Neural cell (in vitro differentiated cells): Measurements from ENCODE around the gene NECTIN1. TPM values are rescaled to one million over a fixed set of nuclear protein-coding genes. Genes with fewer than 3 reads are reported as not detected.

Experiments
- H2AFZ ChIP-seq: fragments of 200-600, 300-800 bp; sonication (generic), shearing (Covaris generic); 2 replicates; pipeline ENCODE4 v1.6.0; 2014; ENCODE audit warnings: low read depth, mild to moderate bottlenecking, antibody characterized with exemption, low read length, moderate library complexity
- H3F3A ChIP-seq: fragments of 200-600 bp; shearing (Covaris generic); 2 replicates; pipeline ENCODE4 v1.6.1; 2016; ENCODE audit warnings: mild to moderate bottlenecking, moderate library complexity, mixed read lengths, antibody characterized with exemption, low read length; ENCODE audit not compliant: insufficient read depth, poor library complexity, severe bottlenecking
- H3K27ac ChIP-seq: fragments of 200-600, 300-800 bp; sonication (generic), shearing (Covaris generic); 2 replicates; pipeline ENCODE4 v1.5.1; 2014; ENCODE audit warnings: mild to moderate bottlenecking, low read length, moderate library complexity
- H3K27me3 ChIP-seq: fragments of 300-800, 200-600 bp; sonication (generic), shearing (Covaris generic); 2 replicates; pipeline ENCODE4 v1.6.0; 2014; ENCODE audit warnings: mild to moderate bottlenecking, low read depth, low read length, moderate library complexity; ENCODE audit not compliant: insufficient read depth
- H3K36me3 ChIP-seq: fragments of 300-800, 200-600 bp; sonication (generic), shearing (Covaris generic); 2 replicates; pipeline ENCODE4 v1.5.1; 2014; ENCODE audit warnings: mild to moderate bottlenecking, antibody characterized with exemption, low read length, moderate library complexity; ENCODE audit not compliant: insufficient read depth
- H3K4me2 ChIP-seq: fragments of 300-800, 200-600 bp; sonication (generic), shearing (Covaris generic); 2 replicates; pipeline ENCODE4 v1.6.0; 2014; ENCODE audit warnings: mild to moderate bottlenecking, low read length
- H3K4me3 ChIP-seq: fragments of 300-800, 200-600 bp; sonication (generic), shearing (Covaris generic); 2 replicates; pipeline ENCODE4 v1.5.1; 2014; ENCODE audit warnings: mild to moderate bottlenecking, low read length, moderate library complexity
- H3K79me2 ChIP-seq: fragments of 200-600 bp; shearing (Covaris generic); replicated peaks from 2 replicates; pipeline ENCODE4 v1.6.0; 2014; ENCODE audit warnings: mild to moderate bottlenecking, low read length, moderate library complexity; ENCODE audit not compliant: insufficient read depth
- H3K9ac ChIP-seq: fragments of 300-800, 200-600 bp; sonication (generic), shearing (Covaris generic); 2 replicates; pipeline ENCODE4 v1.6.1; 2016; ENCODE audit warnings: mild to moderate bottlenecking, low read length, mixed read lengths
- H3K9me2 ChIP-seq: fragments of 200-600 bp; shearing (Covaris generic); 2 replicates; pipeline ENCODE4 v1.6.1; 2016; ENCODE audit warnings: mild to moderate bottlenecking, low read length, mixed read lengths; ENCODE audit not compliant: insufficient read depth
- H3K9me3 ChIP-seq: fragments of 200-600, 300-800 bp; sonication (generic), shearing (Covaris generic); 2 replicates; pipeline ENCODE4 v1.6.1; 2016; ENCODE audit warnings: mild to moderate bottlenecking, mixed run types, low read length, moderate library complexity, mixed read lengths
- H4K20me1 ChIP-seq: fragments of 200-600 bp; shearing (Covaris generic); 2 replicates; pipeline ENCODE4 v1.6.1; 2016; ENCODE audit warnings: mild to moderate bottlenecking, mixed run types; ENCODE audit not compliant: insufficient read depth
- EP300 ChIP-seq: fragments of 450-650 bp; conservative IDR thresholded peaks from 2 replicates; pipeline ENCODE4 v1.6.1; 2014; ENCODE audit warnings: antibody characterized with exemption, mild to moderate bottlenecking, moderate library complexity; ENCODE audit not compliant: poor library complexity, severe bottlenecking
- EZH2 ChIP-seq: fragments of 200-600, 300-800 bp; shearing (Covaris generic), sonication (generic); IDR thresholded peaks from 2 replicates; pipeline ENCODE4 v1.6.1; 2014; ENCODE audit warnings: antibody characterized with exemption, low read length, borderline replicate concordance, mild to moderate bottlenecking; ENCODE audit not compliant: insufficient read depth, poor library complexity, severe bottlenecking
- MXI1 ChIP-seq: fragments of 450-650 bp; conservative IDR thresholded peaks from 2 replicates; pipeline ENCODE4 v1.6.1; 2014; ENCODE audit warnings: antibody characterized with exemption, mild to moderate bottlenecking; ENCODE audit not compliant: poor library complexity, severe bottlenecking
- POLR2AphosphoS5 ChIP-seq: IDR thresholded peaks from 2 replicates; pipeline ENCODE4 v1.6.1; 2012
- RAD21 ChIP-seq: fragments of 450-650 bp; conservative IDR thresholded peaks from 2 replicates; pipeline ENCODE4 v1.6.1; 2014; ENCODE audit warnings: antibody characterized with exemption, mild to moderate bottlenecking, moderate library complexity
- SMC3 ChIP-seq: fragments of 450-650 bp; conservative IDR thresholded peaks from 2 replicates; pipeline ENCODE4 v1.6.1; 2014; ENCODE audit warnings: antibody characterized with exemption, mild to moderate bottlenecking, moderate library complexity; ENCODE audit not compliant: poor library complexity
- TAF1 ChIP-seq: IDR thresholded peaks from 2 replicates; pipeline ENCODE4 v1.6.1; 2012; ENCODE audit warnings: low read depth
- polyA plus RNA-seq: library from polyadenylated mRNA; depleted of rRNA; stranded (reverse); fragments of >200 nt; gene quantifications from 2 replicates; pipeline ENCODE4 v1.2.3, GENCODE V29; 2014
- TF ChIP-seq, protein P1 (sequence below): fragments of 450-650 bp; IDR thresholded peaks from 2 replicates; pipeline ENCODE4 v1.5.1; 2014; ENCODE audit warnings: antibody characterized with exemption, mild to moderate bottlenecking, moderate library complexity; ENCODE audit not compliant: poor library complexity, severe bottlenecking
- TF ChIP-seq, protein P2 (sequence below): IDR thresholded peaks from 2 replicates; pipeline ENCODE4 v1.6.1; 2012; ENCODE audit warnings: borderline replicate concordance

The NECTIN1 gene
- polyA plus RNA-seq, 1 donor from 2014 or later, result 5.6 TPM

DNA sequence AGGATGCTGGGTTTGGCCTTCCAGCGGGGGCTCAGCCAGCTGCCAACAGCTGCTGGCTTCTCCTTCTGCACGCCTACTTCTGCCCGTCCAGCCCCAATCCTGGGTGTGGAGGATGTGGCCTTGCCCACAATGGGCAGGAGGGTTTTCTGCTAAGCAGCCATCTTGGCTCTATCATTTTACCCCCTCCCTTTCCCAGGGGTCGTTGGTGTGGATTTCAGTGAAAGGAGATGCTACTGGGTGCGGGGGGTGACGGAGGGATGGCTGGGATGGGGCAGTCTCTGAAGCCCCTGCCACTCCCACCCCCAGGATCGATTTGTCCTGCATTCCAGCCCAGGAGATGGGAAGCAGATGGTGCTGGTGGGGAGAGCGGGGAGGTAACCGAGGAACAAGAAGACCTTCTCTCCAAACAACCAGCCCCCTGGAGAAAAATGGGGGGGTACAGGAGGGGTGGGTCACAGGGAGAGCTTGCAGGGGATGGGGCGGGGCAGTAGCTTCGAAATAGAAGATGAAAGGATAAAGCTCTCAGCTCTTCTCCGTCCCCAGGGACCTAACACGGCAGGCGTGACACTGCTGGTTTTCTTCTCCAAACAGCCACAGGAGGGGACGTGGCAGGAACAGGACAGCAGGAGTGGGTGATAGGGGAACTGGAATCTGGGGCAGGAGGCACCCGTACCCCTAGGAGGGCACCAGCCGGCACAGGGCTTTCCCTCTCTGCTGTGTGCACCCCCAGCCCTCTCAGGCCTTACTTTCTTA lies 68.9 kb downstream of the NECTIN1 start:
- Histone ChIP-seq H3K4me2 (no peak overlapping the region), H3K4me3 (no peak overlapping the region), H3K27ac (no peak overlapping the region), H3K9ac (no peak overlapping the region), H4K20me1 (no peaks in the 10 kb centered on the region), H3F3A (no peaks in the 10 kb centered on the region), H3K9me3 (no peaks in the 10 kb centered on the region), H3K79me2 (no peaks in the 10 kb centered on the region), H3K36me3 (no peaks in the 10 kb centered on the region), H3K9me2 (no peaks in the 10 kb centered on the region), H3K27me3 (no peaks in the 10 kb centered on the region), H2AFZ (no peak overlapping the region)
- TF ChIP-seq RAD21 (no peak), POLR2AphosphoS5 (no peak), EP300 (no peak), EZH2 (no peak), SMC3 (no peak), MXI1 (no peak), TAF1 (no peak)
- TF ChIP-seq, protein P1, sequence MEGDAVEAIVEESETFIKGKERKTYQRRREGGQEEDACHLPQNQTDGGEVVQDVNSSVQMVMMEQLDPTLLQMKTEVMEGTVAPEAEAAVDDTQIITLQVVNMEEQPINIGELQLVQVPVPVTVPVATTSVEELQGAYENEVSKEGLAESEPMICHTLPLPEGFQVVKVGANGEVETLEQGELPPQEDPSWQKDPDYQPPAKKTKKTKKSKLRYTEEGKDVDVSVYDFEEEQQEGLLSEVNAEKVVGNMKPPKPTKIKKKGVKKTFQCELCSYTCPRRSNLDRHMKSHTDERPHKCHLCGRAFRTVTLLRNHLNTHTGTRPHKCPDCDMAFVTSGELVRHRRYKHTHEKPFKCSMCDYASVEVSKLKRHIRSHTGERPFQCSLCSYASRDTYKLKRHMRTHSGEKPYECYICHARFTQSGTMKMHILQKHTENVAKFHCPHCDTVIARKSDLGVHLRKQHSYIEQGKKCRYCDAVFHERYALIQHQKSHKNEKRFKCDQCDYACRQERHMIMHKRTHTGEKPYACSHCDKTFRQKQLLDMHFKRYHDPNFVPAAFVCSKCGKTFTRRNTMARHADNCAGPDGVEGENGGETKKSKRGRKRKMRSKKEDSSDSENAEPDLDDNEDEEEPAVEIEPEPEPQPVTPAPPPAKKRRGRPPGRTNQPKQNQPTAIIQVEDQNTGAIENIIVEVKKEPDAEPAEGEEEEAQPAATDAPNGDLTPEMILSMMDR, result no peak
- TF ChIP-seq, protein P2, sequence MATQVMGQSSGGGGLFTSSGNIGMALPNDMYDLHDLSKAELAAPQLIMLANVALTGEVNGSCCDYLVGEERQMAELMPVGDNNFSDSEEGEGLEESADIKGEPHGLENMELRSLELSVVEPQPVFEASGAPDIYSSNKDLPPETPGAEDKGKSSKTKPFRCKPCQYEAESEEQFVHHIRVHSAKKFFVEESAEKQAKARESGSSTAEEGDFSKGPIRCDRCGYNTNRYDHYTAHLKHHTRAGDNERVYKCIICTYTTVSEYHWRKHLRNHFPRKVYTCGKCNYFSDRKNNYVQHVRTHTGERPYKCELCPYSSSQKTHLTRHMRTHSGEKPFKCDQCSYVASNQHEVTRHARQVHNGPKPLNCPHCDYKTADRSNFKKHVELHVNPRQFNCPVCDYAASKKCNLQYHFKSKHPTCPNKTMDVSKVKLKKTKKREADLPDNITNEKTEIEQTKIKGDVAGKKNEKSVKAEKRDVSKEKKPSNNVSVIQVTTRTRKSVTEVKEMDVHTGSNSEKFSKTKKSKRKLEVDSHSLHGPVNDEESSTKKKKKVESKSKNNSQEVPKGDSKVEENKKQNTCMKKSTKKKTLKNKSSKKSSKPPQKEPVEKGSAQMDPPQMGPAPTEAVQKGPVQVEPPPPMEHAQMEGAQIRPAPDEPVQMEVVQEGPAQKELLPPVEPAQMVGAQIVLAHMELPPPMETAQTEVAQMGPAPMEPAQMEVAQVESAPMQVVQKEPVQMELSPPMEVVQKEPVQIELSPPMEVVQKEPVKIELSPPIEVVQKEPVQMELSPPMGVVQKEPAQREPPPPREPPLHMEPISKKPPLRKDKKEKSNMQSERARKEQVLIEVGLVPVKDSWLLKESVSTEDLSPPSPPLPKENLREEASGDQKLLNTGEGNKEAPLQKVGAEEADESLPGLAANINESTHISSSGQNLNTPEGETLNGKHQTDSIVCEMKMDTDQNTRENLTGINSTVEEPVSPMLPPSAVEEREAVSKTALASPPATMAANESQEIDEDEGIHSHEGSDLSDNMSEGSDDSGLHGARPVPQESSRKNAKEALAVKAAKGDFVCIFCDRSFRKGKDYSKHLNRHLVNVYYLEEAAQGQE, result no peak

DNA sequence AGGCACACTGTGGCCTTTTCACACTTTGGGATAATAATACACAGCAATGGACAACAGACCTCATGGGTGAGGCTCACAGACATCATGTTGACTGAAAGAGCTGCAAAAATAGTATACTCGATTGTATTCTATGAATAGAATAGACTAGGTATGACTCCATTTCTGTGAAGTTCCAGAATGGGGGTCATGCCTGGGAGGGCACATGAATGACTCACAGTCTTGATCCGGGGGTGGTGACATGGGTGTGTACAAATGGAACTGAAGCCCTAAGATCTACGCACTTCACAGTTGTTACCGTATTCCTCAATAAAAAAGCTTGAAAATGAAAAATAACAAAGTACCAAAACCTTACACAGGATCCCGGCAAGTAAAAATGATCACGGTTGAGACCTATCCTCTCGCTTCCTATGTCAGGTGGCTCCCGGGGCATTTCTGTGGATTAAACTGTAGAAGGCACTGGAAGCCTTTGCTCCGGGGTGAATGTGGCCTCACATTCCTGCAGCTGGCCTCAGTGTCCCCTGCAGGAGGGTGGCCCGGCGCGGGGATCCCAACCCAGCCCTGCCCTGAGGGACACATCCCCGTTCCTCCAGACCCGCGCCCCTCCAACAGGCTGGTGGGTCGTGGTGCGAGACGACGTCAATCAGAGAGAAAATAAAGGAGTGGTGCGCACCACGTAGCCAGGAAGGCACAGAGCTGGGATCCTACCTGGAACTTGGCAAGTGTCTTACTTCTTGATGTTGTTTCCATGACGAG lies 75.9 kb downstream of the NECTIN1 start:
- Histone ChIP-seq H3K4me2 (no peak overlapping the region), H3F3A (no peaks in the 10 kb centered on the region), H3K9me2 (no peaks in the 10 kb centered on the region), H2AFZ (no peak overlapping the region), H3K9me3 (no peaks in the 10 kb centered on the region), H3K4me3 (no peak overlapping the region), H3K27me3 (no peaks in the 10 kb centered on the region), H3K27ac (no peak overlapping the region), H3K9ac (no peak overlapping the region), H3K36me3 (no peaks in the 10 kb centered on the region), H3K79me2 (no peaks in the 10 kb centered on the region), H4K20me1 (no peaks in the 10 kb centered on the region)
- TF ChIP-seq RAD21 (no peak), TAF1 (no peak), SMC3 (no peak), EP300 (no peak), POLR2AphosphoS5 (no peak), EZH2 (no peak), MXI1 (no peak)
- TF ChIP-seq, protein P2, result no peak
- TF ChIP-seq, protein P1, result no peak
